Stimulated activated CD4-positive, alpha-beta T cell treated with anti-CD3 and anti-CD28 coated beads, Interleukin-12 subunit alpha, Interleukin-12 subunit beta, amount 100 ng/mL, for 48 hours (primary cell): Measurements from ENCODE around the gene SUMF1.
A peak's percentile ranks its signal among the peaks of the same experiment; 100 is the strongest.
"Not testable (repeated sequence)": the region's sequence is repeated elsewhere in the genome, so short reads cannot be mapped to it uniquely, and the experiment has no call there.

Experiments
- DNase-seq, 3 donors: peaks; one replicate each; pipeline ENCODE4 v3.0.0-alpha.2; 2020; ENCODE audit warnings: low read depth in 2 of 3, low spot score in 1 of 3

Gene SUMF1

DNA sequence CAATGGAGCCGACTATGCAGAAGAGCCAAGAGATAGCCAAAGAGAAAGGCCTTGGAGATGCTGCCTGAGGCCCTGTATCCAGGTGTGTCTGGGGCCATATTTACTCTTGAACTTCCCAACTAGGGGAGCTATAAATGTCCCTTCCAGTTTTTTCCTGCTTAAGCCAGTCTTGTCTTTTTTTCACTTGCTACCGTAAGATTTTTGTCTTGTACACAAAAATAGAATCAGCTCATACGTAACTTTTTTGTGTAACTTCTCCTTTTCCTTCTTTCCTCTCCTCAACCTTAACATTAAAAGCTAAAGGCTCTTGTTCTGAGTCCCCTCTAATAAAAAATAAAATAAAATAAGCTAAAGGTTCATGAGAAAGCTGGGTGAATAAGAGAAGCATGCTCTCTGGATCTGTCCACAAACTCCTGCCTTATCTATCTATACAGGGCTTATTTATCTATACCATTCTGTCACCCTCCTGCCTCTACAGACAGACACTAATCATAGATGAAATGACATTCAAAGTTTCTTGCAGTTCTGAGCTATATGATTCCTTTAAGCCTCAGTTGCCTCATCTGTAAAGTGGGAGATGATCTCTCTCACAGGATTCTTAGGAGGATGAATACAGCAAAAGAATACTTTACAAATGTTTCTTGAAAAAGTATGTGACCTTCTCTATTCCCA, 4.6 kb downstream of the SUMF1 start:
- DNase-seq, result no peak

GRCh38 chr3:4461468-4462090, 5.5 kb downstream of the SUMF1 start:
- no peak for DNase-seq

DNA sequence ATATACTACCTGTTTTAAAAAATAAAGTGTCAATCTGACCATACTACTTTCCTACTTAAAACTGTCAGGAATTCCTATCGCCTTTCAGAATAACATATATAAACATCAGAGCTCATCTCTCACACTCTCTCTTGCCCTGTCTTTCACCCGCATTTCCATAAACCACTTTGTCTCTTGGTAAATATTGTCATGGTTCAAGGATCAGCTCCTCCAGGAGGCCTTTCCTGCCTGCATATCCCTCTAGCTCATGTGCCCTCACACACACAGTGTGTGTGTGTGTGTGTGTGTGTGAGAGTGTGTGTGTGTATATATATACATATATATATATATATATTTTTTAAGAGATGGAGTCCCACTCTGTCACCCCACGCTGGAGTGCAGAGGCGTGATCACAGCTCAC, 6.7 kb downstream of the SUMF1 start:
- DNase-seq, result no peak

- no peak for DNase-seq
Observed at GRCh38 chr3:4458961-4459360, 8.1 kb downstream of the SUMF1 start.

- not testable (repeated sequence) for DNase-seq
Observed at GRCh38 chr3:4456780-4457179, 10.3 kb downstream of the SUMF1 start.

DNA sequence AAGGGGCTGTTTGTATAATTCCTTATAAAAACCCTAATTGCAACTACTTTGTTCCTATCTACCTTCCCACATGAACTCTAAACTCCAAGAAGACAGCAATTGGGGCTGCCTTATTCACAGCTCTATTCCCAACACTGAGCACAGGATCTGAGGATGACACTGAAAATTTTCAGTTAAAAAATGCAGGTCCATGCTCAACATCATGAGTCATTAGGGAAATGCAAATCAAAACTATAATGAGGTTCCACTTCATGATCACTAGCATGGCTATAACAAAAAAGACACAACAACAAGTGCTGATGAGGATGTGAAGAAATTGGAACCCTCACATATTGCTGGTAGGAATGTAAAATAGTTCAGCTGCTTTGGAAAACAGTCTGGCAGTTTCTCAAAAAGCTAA, 12.9 kb downstream of the SUMF1 start:
- no peak for DNase-seq

GRCh38 chr3:4449043-4449805, 17.8 kb downstream of the SUMF1 start:
- no peak for DNase-seq

DNA sequence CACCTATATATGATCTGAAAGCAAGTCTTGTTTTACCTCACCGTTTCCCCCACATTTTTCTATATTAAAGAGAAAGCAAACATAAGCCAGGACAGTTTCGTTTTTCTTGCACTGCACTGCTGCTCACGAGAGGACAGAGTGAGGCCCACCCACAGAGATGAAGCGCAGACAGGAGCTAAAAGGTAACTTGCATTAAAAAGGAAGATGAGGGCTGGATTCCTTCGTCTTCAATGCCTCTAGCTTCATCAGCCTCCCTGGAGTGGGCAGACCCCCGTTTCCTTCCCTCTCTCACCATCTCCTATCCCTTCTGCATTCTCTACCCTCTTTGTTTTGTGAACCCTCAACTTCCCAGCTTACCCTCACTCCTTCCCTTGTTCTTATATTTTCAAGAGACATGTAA, 18.9 kb downstream of the SUMF1 start:
- DNase-seq, result no peak

GRCh38 chr3:4447295-4447999, 19.6 kb downstream of the SUMF1 start:
- DNase-seq, result no peak

DNA sequence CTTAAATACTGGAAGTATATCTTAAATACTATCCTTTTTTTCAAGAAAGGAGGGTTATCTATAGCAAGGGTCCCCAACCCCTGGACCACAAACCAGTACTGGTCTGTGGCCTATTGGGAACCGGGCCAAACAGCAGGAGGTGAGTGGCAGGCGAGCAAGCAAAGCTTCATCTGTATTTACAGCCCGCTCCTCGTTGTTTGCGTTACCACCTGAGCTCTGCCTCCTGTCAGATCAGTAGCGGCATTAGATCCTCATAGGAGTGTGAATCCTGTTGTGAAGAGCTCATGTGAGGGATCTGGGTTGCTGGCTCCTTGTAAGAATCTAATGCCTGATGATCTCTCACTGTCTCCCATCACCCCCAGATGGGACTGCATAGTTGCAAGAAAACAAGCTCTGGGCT, 26.1 kb downstream of the SUMF1 start:
- no peak for DNase-seq

GRCh38 chr3:4438296-4438695, 28.8 kb downstream of the SUMF1 start:
- no peak for DNase-seq

- DNase-seq, result no peak
Observed at GRCh38 chr3:4432259-4432658, 34.8 kb downstream of the SUMF1 start.

DNA sequence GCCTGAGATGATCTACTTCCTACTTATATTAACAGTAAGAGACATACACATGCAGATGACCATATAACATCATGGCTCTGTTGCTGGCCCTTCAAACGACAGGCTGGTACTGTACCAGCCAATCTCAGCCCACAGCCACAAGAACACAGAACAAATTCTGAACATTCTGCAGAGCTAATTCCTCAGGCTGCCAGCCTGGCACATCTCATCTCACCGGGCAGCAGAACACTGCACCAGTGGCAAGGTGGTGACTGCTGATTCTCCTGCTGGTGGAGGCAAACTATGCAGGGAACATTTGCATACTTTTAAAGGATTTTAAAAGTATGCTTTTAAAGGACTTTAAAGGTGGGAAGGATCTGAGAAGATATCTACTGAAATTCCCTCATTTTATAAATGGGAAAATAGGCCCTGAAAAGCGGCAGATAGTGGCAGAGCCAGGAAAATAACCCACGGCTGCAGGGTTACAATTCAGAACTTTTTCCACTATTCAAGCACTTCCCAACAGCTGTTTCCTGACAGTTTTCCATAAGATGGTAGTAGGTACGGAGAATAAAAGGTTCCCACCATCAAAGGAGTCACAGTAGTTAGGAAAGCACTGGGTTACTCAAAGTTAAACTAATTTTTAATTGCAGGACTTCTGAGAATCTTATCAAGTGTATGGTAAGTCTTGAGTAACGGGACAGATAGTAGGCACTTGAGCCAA, 37.3 kb downstream of the SUMF1 start:
- no peak for DNase-seq

DNA sequence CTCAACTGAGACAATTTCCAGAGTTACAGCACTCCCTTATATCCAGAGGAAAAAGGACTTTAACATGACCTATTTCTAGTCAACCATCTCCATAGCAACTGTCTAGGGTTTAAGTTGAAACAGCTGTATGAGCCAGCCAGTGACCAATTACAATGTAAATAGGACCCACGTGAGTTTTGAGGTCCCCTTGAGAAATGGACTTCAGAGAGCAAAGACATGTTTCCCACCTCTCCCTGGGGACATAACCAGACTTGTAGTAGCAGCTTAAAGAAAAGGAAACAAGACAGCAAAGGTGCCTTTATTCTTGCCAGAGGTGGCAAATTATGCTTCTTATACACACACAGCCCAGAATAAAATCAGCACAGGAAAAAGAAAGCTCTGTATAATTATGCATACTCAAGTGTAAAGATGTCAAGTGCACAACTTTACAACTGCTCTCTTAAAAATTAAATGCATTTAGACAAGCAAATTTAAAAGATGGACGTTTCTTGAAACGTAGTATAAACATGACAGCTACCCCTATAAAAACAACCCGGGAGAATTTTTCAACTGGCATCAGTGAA, 40.2 kb downstream of the SUMF1 start:
- DNase-seq, result no peak

DNA sequence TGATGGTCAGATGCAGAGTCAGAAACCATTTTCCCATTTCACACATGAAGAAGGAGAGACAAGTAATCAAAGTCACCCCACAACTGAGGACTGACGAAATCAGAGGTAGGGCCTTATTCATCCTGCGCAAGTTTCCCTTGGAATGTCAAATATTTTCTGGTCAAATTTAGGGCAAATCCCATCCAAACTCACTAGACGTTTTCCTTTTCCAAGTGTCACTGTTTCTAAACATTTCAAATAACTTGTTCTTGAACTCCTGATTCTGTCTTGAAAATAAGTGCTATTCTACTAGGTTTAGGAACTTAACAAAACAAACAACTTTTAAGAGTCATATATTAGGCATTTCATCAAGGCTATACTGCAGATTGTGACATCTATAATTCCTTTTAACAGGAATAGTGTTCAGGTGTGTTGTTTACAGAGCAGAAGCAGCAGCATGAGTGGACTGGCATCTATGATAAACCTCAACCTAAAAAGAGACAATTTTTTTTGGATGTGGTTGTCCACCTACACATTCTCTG, 40.7 kb downstream of the SUMF1 start:
- no peak for DNase-seq

GRCh38 chr3:4425707-4426106, 41.4 kb downstream of the SUMF1 start:
- DNase-seq, result peak in 2 of 3 donors; percentile 27 to 48

GRCh38 chr3:4425055-4425454, 42.0 kb downstream of the SUMF1 start:
- no peak for DNase-seq

DNA sequence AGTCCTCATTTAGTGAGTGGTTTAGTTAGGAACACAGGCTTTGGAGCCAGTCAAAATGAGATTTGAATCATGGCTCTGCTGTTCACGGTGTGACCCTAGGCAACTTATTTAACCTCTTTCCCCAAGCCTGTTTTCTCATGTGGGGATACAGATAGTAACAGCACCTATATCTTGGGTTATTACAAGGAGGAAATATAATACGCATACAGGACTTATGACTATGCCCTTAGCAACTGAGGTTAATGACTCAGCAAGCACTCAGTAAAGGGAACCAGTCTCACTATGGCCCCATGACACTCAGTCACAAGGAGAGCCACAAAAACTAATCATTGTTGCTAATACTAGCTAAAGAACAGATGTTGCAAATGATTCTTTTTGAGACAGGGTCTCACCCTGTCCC, 45.9 kb downstream of the SUMF1 start:
- peak in 1 of 3 donors; percentile 33 for DNase-seq

GRCh38 chr3:4419920-4420319, 47.1 kb downstream of the SUMF1 start:
- no peak for DNase-seq

DNA sequence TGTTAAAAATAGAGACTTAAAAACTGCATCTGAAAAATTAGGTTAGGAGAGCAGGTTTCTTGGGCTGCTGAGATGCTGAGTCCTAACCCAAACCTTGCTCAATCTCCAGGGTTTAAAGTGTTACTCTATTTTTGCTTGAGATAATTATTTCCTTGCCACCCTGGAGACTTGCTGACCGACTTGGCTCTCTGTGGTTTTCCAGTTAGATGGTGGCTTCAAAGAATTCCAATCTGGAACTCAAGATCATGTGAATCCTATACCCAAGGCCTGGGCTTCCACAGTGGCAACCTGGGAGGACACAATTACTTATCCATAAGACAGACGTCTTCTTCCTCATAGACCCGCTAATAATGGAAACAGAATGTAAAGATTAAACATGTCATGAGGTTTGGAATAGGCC, 47.7 kb downstream of the SUMF1 start:
- no peak for DNase-seq

DNA sequence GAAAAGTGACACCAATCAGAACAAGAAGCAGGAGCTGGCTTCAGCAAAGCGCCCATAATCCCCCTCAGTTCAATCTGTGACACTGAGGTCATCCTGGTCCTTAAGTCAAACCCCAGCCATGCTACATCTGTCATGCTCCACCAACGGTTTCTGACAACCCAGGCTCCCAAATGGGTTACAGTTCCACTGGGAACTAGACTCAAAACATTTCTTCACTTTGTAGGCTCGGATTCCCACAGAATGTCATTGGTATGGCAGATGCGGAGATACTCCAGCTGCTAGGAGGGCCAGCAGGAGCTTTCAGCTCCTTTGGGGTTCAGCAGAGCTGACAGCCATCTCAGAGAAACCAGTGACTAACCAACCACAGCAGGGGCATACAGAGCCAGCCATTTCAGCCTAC, 48.9 kb downstream of the SUMF1 start:
- DNase-seq, result no peak
